D721Med (cell line): ENCODE data around the gene CHST11.

Experiments
- DNase-seq: peaks from one replicate; pipeline ENCODE4 v3.0.0; 2011; ENCODE audit warnings: low spot score; ENCODE audit not compliant: insufficient read length
- FAIRE-seq: peaks from 2 replicates; lab custom pipeline; 2011; peaks lifted over from hg19 to GRCh38; lab: Jason Lieb, UNC
- TF ChIP-seq, protein P1 (sequence below): IDR thresholded peaks from 2 replicates; pipeline ENCODE4 v1.5.1; 2012; ENCODE audit warnings: mild to moderate bottlenecking, control low read depth; ENCODE audit not compliant: insufficient read depth; ENCODE audit errors: missing control alignments

Gene CHST11

DNA sequence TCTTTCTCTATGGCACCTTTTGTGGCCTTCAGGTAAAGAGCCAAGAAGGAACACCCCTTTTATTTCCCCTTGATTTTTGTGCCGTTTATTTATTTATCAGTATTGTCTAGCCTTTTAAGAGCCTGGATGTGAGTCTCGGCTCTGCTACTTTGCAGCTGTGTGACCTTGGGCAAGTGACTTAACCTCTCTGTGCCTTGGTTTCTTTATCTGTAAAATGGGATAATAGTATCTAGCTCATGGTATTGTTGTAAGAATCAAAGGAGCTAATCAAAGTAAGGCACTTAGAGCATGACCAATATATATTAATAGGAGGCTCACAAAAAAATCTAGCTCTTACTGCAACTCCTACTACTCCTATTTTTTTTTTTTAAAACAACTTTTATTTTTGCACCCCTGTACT, 179.7 kb downstream of the CHST11 start:
- no peak for FAIRE-seq
- TF ChIP-seq, protein P1, sequence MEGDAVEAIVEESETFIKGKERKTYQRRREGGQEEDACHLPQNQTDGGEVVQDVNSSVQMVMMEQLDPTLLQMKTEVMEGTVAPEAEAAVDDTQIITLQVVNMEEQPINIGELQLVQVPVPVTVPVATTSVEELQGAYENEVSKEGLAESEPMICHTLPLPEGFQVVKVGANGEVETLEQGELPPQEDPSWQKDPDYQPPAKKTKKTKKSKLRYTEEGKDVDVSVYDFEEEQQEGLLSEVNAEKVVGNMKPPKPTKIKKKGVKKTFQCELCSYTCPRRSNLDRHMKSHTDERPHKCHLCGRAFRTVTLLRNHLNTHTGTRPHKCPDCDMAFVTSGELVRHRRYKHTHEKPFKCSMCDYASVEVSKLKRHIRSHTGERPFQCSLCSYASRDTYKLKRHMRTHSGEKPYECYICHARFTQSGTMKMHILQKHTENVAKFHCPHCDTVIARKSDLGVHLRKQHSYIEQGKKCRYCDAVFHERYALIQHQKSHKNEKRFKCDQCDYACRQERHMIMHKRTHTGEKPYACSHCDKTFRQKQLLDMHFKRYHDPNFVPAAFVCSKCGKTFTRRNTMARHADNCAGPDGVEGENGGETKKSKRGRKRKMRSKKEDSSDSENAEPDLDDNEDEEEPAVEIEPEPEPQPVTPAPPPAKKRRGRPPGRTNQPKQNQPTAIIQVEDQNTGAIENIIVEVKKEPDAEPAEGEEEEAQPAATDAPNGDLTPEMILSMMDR, result no peak
- no peak for DNase-seq

DNA sequence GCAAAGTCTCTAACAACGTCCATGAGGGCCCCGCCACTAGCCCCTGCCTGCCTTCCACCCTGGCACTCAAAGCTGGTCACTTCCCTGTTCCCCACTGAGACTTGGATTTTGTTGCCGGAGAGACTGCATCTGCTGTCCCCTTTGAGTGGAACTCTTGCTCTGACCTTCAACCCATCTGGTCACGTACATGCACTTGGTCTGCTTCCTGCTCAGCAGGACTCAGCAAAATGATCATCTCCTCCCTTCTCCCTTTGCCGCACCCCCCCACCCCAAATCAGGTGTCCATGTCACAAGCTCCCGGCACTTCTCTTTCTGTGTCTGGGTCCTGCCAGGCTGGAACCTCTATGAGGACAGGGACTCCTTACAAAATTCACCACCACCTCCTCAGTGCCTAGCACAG, 180.9 kb downstream of the CHST11 start:
- TF ChIP-seq, protein P1, result no peak
- FAIRE-seq (no peak), DNase-seq (no peak)

DNA sequence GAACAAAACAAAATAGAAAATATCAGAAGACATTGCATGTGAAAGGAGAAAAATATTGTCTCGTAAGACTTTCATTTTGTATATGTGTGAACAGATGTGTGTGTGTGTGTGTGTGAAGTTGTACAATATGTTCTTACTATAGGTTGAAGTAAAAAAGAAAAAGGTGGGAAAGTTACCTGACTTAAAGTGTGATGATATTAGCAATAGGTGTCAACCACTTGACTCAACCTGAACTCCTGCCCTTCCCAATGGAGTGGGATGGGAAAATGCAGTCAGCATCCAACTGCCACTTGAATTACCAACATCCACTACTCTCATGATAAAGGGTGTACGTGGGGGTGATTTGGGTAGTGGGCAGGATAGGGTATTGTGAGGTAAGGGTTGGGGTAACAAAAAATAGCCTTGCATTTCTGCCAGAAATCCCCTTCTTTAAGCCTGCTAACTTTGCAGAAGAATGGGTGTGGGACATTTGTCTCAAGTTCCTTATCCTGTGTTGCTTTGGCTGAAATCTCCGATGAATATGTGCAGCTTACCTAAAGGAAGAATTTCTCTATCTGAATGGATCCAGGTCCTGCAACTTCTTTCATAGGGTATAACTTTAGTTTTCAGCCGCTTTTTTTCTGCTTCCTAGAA, 181.6 kb downstream of the CHST11 start:
- DNase-seq, result no peak
- FAIRE-seq, result no peak
- TF ChIP-seq, protein P1, result no peak

DNA sequence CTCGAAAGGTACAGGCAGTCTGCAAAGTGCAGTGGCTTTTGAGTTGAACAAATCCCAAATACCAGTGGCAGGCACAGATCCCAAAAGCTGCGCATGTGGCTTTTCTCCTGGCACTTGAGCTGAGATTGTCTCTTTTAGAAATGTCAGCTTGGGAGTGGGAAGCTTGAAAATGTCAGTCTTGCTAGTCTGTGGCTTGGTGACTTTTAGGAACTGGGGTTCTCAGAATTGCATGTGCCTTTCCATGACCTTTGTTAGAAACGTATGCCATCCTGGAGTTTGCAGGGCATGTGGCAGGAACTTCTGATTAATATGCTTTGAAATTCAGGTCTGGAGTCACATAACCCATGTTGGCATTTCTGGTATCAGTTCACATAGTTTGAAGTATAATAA, 182.1 kb downstream of the CHST11 start:
- DNase-seq (no peak), FAIRE-seq (no peak)
- TF ChIP-seq, protein P1, result no peak

DNA sequence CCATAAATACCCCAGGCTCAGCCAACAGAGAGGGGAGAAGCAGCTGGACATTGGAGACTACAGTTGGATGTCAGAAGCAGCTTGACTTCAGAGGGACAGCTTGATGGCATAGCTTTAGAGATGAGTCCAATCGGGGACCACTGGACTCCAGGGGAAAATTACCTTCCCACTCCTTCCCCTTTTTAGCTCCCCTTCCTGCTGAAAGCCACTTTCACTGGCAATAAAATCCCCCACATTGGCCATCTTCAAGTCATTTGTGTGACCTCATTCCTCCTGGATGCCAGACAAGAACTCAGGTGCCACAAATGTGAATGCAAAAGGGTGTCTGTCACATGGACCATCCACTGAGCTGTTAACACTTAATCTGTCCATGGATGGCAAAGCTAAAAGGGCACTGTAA, 184.2 kb downstream of the CHST11 start:
- FAIRE-seq, result no peak
- DNase-seq, result no peak
- TF ChIP-seq, protein P1, result no peak

DNA sequence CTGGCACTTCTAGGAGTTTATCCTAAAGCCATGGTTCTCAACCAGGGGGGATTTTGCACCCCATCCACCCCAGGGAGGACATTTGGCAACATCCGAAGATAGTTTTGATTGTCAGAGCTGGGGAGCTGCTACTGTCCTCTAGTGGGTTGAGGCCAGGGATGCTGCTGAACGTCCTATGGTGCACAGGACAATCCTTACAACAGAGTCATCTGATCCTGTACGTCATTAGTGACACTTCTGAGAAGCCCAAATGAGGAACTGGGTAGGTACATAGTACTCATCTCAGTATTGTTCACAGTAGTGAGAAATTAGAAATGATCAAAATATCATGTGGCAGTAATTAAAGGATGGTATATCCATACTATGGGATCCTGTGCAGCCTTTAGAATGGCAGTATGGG, 185.1 kb downstream of the CHST11 start:
- FAIRE-seq (no peak), DNase-seq (no peak)
- TF ChIP-seq, protein P1, result no peak

DNA sequence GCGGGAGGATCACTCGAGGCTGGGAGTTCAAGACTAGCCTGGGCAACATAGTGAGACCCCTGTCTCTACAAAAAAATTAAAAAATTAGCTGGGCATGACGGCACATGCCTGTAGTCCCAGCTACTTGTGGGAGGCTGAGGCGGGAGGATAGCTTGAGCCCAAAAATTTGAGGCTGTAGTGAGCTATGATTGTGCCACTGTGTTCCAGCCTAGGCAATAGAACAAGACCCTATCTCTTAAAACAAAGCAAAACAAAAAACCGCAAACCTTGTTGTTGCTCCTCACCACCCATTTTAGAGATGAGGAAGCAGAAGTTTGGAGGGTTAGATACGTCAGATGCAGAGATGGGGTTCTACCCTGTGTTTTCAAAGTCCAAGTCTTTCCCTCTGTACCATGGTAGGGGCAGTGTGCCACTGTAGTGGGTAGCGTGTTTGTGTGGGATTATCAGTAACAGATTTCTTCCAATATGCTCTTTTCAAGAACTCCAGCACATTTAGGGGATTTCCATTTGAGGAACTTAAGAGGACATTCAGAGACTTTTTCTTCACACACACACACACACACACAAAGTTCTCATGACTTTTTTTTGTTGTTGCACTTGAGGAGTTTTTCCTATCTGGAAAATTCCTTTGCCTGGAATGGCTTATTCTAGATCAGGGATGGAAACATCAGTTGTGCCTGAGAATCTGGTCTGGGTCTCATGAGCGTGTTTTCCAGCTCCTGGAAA, 186.5 kb downstream of the CHST11 start:
- TF ChIP-seq, protein P1, result no peak
- DNase-seq, result no peak
- no peak for FAIRE-seq
